Uterus (tissue), 4 donors: ENCODE measurements around the gene DOCK1. TPM values are rescaled to one million over a fixed set of nuclear protein-coding genes. Genes with fewer than 3 reads are reported as not detected.
"Not testable (repeated sequence)": the region's sequence is repeated elsewhere in the genome, so short reads cannot be mapped to it uniquely, and the experiment has no call there.

Experiments
- DNase-seq, 2 donors: peaks; one replicate each; pipeline ENCODE4 v3.0.0-alpha.2; 2019 to 2020
- H3K27ac ChIP-seq, 2 donors: fragments of 200-600 bp; sonication (generic); 1 replicate in 1 of 2; 2 replicates in 1 of 2; pipeline ENCODE4 v1.5.1; 2016 to 2018
- H3K27me3 ChIP-seq, 2 donors: fragments of 200-600 bp; sonication (generic); one replicate each; pipeline ENCODE4 v1.5.1; 2018 to 2019; ENCODE audit warnings: control low read depth in 1 of 2
- H3K36me3 ChIP-seq, 2 donors: fragments of 200-600 bp; sonication (generic); one replicate each; pipeline ENCODE4 v1.5.1; 2019; ENCODE audit warnings: control low read depth in 1 of 2
- H3K4me1 ChIP-seq, 2 donors: fragments of 200-600 bp; sonication (generic); one replicate each; pipeline ENCODE4 v1.5.1; 2018 to 2019; ENCODE audit warnings: control low read depth in 1 of 2
- H3K4me3 ChIP-seq, 2 donors: fragments of 200-600 bp; sonication (generic); 1 replicate in 1 of 2; 2 replicates in 1 of 2; pipeline ENCODE4 v1.5.1; 2018 to 2019; ENCODE audit warnings: mild to moderate bottlenecking in 1 of 2
- H3K9me3 ChIP-seq, 2 donors: fragments of 200-600 bp; sonication (generic); one replicate each; pipeline ENCODE4 v1.5.1; 2019; ENCODE audit warnings: control low read depth in 1 of 2
- CTCF ChIP-seq, 4 experiments: fragments of 200-600 bp in 2 of 4; fragments of 450-650 bp in 2 of 4; sonication (generic) in 2 of 4; IDR thresholded peaks; one replicate each; pipeline ENCODE4 v1.5.1; 2016 to 2019; ENCODE audit warnings: antibody characterized with exemption in 4 of 4, mild to moderate bottlenecking in 2 of 4, moderate library complexity in 1 of 4
- POLR2A ChIP-seq, 2 donors: fragments of 450-650 bp; IDR thresholded peaks; one replicate each; pipeline ENCODE4 v1.6.1; 2016; ENCODE audit warnings: antibody characterized with exemption in 2 of 2, mild to moderate bottlenecking in 1 of 2, moderate library complexity in 1 of 2
- intact Hi-C: fragments of 100-400 bp; cut with DNase I; formaldehyde crosslinking; loops from one replicate; pipeline ENCODE4 v1.15.1; 2023; ENCODE audit warnings: low total_unique reads
- total RNA-seq, 4 donors: library from RNA; depleted of rRNA in 3 of 4; stranded (reverse); fragments of >200 nt in 3 of 4; gene quantifications; one replicate each; pipeline versions ENCODE4 v1.1.0 to v1.2.4, GENCODE V29; 2014 to 2023
- donor health status: DM: yes; HTN: yes; CAD: no.

Gene DOCK1
- total RNA-seq, 4 donors from 2014 or later: 15.6 to 130 (median 65.0) TPM

GRCh38 chr10:126880926-126881325, 24.3 kb upstream of the DOCK1 start:
- no peak for TF ChIP-seq POLR2A (IDR thresholded peaks at IDR 0.05)
- TF ChIP-seq CTCF (IDR thresholded peaks at IDR 0.05): no peak
- intact Hi-C loops: no loop called here
- no peak for DNase-seq
- Histone ChIP-seq H3K27me3 (no peaks in the 10 kb centered on the region), H3K9me3 (no peaks in the 10 kb centered on the region), H3K27ac (no peak overlapping the region), H3K36me3 (no peaks in the 10 kb centered on the region), H3K4me3 (no peak overlapping the region), H3K4me1 (no peaks in the 10 kb centered on the region)

DNA sequence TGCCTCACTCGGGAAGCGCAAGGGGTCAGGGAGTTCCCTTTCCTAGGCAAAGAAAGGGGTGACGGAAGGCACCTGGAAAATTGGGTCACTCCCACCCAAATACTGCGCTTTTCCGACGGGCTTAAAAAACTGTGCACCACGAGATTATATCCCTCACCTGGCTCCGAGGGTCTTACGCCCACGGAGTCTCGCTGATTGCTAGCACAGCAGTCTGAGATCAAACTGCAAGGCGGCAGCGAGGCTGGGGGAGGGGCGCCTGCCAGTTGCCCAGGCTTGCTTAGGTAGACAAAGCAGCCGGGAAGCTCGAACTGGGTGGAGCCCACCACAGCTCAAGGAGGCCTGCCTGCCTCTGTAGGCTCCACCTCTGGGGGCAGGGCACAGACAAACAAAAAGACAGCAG, 23.2 kb upstream of the DOCK1 start:
- H3K9me3 ChIP-seq, intact Hi-C loops, DNase-seq: not testable (repeated sequence)

GRCh38 chr10:126888436-126888835, 16.8 kb upstream of the DOCK1 start:
- H3K27ac ChIP-seq, H3K4me3 ChIP-seq, intact Hi-C loops, DNase-seq, H3K36me3 ChIP-seq, H3K9me3 ChIP-seq, H3K27me3 ChIP-seq, H3K4me1 ChIP-seq: not testable (repeated sequence)

More for the DNA sequence above, 23.2 kb upstream of the DOCK1 start:
- not testable (repeated sequence) for H3K36me3 ChIP-seq, H3K27ac ChIP-seq, H3K4me1 ChIP-seq, H3K4me3 ChIP-seq, H3K27me3 ChIP-seq

GRCh38 chr10:126889421-126889820, 15.8 kb upstream of the DOCK1 start:
- DNase-seq: no peak
- H3K4me3 ChIP-seq: no peak overlapping the region
- TF ChIP-seq CTCF (IDR thresholded peaks at IDR 0.05) (no peak), POLR2A (IDR thresholded peaks at IDR 0.05) (no peak)
- intact Hi-C loops: no loop called here
- H3K4me1 ChIP-seq: no peaks in the 10 kb centered on the region
- H3K36me3 ChIP-seq: no peaks in the 10 kb centered on the region
- H3K27ac ChIP-seq: no peak overlapping the region
- no peaks in the 10 kb centered on the region for H3K27me3 ChIP-seq
- H3K9me3 ChIP-seq: no peaks in the 10 kb centered on the region

- intact Hi-C loops, H3K36me3 ChIP-seq, H3K4me1 ChIP-seq, H3K4me3 ChIP-seq, H3K9me3 ChIP-seq, DNase-seq, H3K27ac ChIP-seq, H3K27me3 ChIP-seq: not testable (repeated sequence)
These were observed 14.4 kb upstream of the DOCK1 start for GRCh38 chr10:126890797-126891196.

DNA sequence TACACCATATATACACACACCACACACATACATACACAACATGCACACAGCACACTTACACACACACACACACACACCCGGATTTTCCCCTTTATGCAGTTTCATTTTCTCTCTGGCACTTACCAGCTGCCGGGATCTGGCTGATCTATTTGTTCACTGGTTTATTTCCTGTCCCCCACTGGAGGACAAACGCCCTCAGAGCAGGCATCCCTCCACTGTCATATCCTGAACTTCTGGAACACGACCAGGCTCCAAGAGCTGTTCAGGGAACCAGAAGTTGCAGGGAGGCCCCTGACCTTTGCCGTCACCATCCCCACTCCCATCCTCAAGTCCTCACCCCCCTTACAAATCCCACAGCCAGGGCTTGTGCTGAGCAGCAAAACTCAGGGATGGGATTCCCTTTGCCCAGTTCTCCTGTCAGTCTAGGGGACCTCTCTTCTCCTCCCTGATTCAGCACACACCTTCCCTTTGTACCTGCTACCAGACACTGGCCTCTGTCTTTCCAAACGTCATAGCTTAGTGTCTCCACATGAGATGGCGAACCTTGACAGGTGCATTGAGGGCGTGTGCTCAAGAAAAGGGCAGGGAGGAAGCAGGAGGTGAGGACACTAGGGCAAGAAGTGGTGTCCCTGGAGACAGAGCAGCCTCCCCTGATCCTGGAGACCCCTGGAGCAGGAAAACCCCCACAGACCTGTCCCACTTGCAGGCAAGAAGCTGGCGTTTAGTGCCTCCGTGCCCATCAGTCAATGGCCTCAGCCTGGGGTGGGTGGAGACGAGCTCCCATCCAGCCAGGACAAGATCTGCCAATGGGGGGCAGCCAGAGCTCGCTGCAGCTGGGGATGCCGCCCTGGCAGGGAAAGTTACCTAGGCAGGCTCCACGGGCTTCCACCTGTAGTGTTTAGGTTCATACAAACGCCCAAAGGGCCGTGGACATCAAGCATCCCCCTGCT, 12.7 kb upstream of the DOCK1 start:
- TF ChIP-seq POLR2A (IDR thresholded peaks at IDR 0.05): no peak
- TF ChIP-seq CTCF (IDR thresholded peaks at IDR 0.05): no peak
- Histone ChIP-seq H3K36me3 (no peaks in the 10 kb centered on the region), H3K4me1 (no peaks in the 10 kb centered on the region), H3K27ac (no peak overlapping the region), H3K9me3 (no peaks in the 10 kb centered on the region), H3K4me3 (no peak overlapping the region), H3K27me3 (no peaks in the 10 kb centered on the region)
- intact Hi-C loops: no loop called here
- DNase-seq: no peak
